Activated CD8-positive, alpha-beta memory T cell treated with anti-CD3 and anti-CD28 coated beads for 24 hours (primary cell): ENCODE results near the gene FRMD5.
A peak's percentile ranks its signal among the peaks of the same experiment; 100 is the strongest.

Experiments used
- DNase-seq: peaks from one replicate; pipeline ENCODE4 v3.0.0-alpha.2; 2020

Gene FRMD5

DNA sequence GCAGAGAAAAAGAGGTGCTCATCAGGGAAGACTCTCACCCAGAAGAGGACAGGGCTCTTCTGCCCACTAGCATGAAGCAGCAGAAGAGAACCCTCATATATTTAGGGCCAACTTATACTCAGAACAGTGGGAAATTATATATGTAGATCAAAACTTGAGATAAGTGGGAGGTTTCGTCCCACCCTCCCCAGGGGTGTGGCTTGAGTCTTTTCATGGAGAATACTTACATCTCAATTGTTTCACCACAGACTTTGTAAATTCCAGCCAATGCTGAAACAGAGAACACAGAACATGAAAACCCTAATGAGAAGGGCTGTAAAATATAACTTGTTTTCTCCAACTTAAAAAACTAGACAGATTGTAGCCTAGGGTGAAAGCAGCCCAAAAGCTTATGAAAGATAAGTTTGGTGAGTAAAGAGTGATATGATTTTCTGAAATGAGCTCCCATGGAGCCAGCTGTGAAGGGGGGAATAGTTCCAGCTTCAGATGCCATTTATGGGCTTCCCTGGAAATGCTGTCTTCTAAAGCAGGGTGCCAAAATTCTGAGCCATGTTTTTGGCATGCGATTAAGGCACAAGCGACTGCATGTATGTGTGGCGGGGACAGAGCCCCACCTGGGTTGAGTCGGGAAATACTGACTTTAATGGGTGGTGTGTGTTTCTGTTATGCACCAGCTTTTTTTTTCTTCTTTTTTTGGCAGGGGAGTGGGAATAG, 275.4 kb downstream of the FRMD5 start:
- no peak for DNase-seq

DNA sequence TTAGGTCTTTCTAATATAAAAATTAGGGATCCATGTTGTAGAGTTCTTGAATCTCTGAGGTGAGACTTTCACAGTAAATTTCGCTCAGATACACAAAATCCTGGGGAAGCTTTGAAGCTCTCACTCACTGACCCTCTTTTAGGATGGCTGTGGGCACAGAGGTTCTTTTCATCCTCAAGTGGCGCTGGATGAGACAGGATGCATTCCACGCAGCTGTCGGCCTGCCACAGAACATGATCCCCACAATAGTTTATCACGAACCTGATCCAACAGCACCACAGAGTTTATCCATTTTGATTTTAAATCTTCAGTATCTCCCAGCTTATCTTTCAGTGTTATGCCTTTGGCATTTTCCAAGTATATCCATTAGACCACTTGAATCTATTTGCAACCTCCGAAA, 276.4 kb downstream of the FRMD5 start:
- no peak for DNase-seq

DNA sequence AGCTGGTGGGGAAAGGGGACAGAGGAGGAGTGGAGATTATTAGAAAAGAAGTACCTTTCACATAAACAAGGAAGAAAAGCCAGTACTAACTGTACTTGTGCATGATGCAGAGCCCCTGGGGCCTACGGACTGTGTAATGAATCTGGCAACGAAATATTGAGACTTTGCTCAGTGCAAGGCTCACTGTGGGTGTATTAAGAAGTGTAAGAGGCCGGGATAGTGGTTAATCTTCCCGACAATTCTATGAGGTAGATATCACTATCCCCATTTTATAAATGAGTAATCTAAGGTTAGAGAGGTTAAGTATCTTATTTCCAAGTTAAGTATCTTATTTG, 278.8 kb downstream of the FRMD5 start:
- DNase-seq: no peak

DNA sequence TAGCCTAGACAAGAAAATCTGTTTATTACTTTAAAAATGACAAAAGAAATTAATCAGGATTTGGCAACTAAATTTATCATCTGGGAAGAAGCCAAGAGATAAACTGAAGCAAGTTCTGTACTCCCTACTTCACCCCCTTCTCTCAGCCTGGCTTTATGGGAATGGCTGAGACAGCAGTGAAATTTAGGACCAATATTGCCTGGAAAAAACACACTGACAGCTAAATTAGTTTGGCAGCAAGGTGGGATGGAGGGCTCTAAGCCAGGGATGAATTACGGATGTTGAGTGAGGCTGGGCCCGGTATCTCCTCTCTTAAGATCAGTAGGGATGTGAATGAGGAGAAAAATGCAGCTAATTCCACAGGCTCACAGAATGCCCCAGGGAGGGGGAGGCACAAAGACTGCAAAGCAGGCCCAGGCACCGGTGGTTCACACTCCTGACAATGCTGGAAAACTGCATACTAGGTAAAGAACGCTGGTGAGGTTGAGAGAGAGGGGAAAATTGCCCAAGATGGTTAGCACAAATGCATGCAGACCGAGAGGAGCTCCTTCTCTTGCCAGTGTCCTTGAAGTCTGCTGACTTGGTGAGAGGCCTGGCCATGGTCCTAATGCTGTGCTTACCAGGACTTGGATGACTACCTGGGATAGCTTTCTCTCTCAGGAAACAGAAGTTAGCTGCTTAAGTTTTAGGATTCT, 279.3 kb downstream of the FRMD5 start:
- DNase-seq: no peak

DNA sequence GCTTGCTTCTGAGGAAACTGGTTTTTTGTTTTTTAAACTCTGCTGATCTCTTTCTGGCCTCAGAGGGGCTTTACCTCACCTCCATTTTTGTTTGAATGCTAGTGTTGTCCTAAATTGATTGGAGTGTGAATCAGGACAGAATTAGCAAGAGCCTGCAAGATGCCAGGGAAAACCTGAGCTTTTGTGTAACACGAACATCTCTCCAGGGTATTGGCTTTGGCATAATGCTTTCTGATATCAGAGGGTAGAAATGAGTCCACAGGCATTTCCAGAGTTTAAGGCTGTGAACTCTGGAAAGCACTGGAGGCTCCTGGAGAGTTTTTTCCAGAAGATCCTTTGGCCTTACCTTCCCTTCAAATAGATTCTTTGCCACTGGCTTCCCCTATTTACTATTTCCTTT, 281.1 kb downstream of the FRMD5 start:
- DNase-seq: no peak

DNA sequence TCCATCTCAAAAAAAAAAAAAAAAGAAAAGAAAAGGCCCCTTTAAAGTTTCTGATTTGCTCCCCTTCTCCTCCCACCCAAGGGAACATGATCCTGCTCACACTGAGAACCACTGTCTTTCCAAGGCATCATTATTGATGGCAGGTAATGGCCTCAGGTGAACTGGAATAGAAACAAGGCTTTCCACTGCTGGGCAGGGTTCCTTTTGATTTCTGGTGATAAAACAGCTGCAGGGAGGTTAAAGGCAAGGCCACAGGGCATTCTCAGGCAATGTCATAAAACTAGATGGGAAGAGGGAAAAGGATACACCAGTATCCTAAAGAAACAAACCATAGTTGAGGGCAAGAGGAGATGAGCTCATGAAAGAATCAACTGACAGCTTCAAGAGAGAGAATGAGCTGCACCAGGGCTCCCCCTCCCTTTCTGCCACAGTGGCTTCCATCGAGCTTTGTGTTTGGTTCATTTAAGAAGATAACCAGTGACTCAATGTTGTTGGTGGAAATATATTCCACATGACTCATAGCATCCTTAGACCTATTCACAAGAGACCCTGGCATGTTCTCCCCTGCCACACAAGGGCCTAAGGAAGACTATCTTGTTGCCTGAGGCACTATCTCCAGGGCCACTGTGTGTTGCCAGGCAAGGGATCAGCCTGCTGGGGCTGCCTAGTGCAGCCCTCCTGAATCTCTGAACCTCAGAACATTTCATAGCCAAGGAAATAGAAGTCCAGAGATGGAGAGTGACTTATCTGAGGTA, 281.9 kb downstream of the FRMD5 start:
- no peak for DNase-seq

DNA sequence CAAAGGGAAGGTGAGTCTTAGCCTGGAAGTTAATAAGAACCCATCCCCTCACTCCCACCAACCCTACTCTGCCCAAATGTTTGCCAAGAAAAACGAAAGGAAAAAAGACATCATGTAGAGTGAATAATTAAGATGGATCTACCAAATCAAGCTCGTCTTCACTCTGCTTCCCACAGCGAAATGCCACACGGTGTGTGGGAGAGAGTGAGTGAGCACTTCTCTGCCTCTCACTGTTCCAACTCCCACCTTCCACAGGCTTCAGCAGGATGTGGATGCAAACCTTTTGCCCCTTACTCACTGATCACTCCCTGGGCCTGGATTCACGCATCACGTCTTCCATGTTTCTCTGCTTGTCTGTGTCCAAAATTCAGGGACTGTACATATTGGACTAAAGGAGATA, 282.9 kb downstream of the FRMD5 start:
- DNase-seq: no peak

DNA sequence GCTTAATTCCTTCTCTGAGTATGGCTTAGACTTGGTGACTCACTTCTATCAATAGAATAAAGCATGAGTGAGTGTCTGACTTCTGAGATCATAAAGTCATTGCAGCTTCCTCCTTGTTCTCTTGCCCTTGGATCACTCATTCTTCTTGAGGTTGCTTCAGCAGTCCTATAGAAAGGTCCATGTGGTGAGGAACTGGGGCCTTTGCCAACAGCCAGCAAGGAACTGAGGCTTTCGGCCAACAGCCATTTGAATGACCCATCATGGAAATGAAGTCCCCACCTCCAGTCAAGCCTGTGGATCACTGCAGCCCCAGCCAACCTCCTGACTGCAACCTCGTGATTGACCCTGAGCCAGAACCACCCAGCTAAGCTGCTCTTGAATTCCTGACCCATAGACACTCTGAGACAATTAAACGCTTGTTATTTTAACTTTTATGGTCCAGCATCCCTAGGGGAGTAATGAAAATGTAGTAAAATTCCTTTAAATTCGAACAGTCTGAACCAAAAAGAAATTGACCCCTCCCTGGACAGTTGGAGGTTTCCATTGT, 283.8 kb downstream of the FRMD5 start:
- no peak for DNase-seq

DNA sequence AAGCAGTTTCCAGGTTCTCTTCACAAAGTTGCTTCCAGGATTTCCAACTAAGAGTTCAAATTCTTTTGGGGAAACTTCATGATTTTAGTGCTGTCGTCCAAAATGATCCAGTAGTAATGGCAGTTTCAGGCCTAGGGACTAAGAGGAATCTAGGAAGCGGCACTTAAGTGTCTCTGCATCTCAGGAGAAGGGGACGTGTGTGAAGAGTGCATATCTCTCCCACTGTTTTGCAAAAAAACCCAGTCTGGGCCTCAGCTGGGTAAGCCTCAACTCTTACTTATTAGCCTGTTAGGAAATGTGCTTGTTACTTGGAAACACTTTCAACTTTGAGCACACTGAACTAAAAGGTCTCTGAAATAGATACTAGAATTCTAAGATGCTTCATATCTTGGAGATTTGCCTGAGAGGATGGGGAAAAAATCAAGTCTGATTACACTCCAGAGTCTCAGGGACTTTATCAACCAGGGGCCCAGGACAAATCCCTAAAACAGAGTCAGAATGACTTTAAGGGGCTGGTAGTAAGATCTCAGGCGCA, 286.5 kb downstream of the FRMD5 start:
- no peak for DNase-seq

DNA sequence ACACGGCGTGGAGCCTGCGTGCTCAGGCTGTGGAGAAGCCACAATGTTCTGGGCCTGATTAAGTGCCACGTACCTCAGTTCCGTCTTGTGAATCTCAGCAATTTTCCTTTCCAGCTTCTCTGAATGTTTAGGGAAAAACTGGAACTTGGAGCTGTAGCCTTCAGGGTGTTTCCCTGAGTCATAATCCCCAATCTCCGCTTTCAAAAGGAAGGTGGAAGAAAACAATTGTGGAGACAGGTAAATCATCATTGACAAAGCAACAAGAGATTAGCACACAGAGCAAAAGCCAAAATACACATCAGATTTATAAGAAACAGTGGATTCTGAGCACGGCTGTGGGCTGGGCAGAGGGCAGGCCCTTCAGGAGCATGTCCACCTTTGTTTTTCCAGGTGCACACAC, 289.3 kb downstream of the FRMD5 start:
- no peak for DNase-seq

DNA sequence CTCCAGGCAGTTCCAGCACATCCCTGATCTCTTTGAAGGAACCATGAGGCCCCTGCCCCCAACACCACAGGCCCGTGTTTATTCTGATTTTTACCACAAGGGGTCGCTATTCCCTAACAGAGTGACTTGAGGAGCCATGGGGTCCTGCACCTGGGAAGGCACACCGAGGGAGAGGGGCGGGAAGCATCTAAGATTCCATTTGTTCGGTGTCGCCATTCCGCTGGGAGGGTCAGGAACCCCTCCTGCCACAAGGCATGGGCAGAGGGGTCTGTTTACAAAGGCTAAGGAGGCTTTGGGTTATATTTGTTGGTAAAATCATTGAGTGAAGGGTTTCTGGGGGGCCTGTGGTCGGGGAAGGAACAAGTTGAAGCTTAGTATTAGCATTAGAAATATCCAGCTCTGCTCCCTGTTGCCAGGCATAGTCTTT, 291.2 kb downstream of the FRMD5 start:
- DNase-seq: peak; percentile 74

DNA sequence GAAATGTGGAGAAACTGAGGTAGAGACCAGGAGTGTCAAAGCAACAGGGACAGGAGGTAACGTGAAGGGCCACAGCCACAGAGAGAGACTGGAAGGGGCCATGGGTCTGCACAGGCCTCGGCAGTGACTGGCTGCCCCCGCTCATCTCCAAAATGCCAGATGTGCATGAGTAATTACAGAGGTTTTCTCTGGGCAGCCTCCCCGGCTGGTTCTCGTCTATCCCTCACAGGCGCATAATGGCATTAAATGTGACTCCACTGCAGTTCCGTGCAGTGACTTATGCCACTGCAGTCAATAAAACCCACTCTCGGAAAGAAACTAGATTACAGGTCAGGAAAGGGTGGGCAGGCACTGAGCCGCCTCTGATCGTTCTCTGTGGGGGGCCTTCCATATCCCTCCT, 293.6 kb downstream of the FRMD5 start:
- no peak for DNase-seq

DNA sequence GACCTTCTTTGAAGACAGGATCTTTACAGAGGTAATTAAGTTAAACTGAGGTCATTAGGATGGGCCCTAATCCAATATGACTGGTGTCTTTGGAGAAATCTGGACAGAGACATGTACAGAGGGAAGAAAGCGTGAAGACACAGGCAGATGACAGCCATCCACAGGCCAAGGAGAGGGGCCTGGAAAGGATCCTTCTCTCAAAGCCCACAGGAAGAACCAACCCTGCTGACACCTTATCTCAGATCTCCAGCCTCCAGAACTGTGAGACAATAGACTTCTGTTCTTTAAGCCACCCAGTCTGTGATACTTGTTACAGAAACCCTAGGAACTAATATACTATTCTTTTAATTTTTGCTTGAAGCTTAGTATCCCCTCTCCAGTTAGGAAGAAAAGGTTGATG, 294.1 kb downstream of the FRMD5 start:
- DNase-seq: no peak

DNA sequence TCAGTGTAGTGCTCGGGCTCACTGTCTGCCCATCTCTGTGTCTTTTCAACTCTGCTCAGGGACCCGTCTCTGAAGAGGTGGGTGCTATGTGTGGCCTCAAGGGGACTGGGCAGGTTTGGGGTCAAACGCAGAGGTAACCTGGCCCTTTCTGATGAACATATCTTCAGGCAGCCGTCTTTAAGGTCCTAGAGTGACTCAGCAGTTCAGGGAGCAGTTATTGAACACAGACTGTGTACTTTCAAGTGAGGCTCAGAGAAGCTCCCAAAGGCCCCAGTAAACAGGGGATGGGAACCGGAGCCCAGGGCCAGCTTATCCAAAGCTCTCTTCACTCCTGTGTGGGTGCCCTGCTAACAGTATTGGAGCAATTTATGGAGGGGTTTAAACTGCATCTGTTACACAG, 295.1 kb downstream of the FRMD5 start:
- no peak for DNase-seq

DNA sequence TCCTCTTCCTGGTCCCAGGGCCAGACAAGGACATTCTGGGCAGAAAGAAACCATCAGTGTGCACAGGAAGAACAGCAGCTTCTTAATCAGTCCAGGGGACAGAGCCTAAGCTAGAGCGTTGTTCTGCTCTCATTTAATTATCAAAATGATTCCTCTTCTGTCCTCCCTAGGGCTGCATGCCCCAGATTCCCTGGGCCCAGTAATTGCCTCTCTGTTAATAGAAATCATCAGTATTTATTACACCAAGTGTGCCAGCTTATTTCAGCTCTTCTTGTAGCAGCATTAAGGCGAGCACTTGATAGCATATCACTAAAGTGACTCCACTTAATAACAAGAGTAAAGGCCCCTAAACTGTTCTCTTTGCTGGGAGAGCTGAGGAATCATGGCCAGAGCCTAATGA, 296.2 kb downstream of the FRMD5 start:
- no peak for DNase-seq

DNA sequence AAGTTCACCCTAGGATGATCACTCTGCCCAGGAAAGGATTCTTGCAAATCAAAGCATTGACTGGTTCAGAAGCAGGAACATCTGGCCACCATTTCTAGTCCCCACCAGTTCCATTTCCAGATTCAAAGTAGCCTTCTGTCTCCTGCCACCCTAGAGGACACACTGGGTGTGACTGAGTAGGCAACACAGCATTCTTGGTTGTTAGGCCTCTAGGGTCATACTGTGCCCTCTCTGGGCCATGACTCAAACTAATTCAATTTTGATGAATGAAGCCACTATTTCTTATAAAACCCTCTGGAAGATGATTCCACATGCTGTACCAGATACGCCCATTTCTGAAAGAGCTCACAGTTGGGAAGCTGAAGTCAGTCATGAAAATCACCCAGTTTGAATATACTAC, 298.5 kb downstream of the FRMD5 start:
- no peak for DNase-seq

DNA sequence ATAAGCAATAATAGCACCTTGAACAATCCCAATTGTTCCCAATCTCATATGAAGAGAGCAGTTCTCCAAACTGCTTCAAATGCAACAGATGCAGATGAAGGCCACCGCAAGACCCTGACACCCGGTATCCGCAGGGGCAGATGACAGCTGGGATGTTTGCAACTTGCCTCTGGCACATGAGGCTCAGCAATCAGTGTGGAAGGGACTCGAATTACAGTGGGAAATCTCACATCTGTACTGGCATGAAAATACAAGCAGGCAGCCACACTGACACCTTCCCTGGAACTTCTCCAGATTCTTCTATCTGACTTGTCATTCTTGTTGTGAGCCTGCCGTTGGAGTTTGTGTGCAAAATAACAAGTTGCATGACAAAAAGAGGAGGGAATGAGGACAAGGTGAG, 299.5 kb downstream of the FRMD5 start:
- no peak for DNase-seq

DNA sequence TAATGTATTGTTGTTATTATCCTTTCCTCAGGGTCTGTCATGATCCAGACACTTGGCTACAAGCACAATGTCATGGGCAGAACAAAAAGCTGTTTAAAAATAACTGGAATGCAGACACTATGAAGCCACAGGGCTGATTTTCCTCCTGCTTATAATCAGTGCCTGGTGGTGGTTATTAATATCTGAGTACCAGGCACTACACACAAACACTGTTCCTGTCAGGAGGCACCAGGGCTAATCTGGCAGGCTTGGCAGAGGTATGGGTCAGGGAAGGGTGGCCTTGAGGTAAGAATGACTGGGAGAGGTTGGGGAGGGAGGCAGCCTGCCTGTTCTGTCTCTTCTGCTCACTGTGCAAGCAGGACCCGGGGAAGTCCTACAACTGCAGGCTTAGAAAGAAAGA, 301.1 kb downstream of the FRMD5 start:
- no peak for DNase-seq

DNA sequence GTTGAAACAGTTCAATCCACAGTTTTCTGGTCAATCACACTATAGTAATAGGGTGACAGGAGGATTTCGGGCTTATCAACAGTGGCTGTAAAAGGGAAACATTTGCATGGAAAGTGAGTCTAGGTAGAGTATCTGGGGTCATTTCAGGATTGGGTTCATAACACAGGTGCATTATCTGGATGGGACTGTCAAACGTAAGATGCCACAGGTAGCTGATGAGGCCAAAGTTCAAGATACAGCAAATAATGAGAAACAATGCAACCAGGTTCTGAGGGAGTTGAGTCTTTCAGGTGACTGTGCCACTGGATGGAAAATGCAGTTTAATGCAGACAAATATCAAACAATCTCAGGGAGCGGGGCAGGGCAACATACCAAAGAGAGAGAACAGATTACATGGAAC, 306.0 kb downstream of the FRMD5 start:
- no peak for DNase-seq

DNA sequence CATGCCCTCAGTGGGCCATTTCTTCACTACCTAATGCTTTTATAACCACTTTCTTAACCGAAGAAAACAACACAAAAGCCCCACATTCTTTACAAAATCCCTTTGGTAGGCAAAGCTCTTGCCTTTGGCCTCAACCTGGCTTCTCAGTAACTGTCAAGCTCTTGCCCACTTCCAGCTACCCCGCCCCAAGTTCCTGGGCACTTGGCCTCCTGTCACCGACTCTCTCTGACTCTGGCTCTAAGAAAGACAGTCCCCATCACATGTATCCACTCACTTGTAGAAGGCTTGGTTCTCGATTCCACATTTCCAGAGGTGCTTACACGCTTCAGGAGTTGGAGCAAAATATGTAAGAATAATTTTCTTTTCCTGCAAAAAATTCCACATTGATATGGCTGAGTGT, 307.2 kb downstream of the FRMD5 start:
- no peak for DNase-seq

DNA sequence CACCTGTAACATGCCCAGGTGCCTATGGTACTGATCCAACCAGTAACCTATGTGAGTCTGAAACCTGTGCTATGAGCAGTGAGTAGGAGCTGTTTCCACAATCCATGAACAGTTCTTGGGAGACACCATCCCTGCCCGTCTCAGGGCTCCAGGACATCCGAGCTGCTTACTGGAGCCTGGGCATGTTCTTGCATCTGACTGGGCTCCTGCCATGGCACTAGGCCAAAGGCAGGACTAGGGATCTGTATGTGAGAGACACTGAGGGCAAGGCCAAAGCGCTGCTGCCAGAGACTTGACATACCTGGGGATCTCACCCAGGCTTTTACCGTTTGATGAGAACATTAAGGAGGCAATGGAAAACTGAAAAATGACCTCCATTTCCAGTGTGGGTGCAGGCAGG, 308.5 kb downstream of the FRMD5 start:
- DNase-seq: no peak

DNA sequence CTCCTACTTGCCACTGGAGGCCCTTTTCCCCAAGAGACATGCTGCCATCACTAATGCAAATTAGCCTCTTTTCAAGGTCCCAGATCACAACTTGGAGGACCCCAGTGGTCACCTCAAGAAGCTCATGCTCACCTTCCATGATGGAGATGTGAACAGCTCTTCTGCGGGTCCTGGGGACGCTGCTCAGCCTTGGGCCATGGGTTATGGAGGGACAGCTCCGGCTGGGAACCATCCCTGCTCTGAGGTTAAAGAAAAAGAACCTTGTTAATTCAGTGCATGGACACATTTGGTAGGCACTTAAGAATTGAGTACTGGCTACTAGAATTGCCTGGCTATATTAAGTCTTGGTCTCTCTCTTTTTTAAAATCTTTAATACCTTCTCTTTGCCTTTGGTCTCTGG, 311.5 kb downstream of the FRMD5 start:
- DNase-seq: no peak

DNA sequence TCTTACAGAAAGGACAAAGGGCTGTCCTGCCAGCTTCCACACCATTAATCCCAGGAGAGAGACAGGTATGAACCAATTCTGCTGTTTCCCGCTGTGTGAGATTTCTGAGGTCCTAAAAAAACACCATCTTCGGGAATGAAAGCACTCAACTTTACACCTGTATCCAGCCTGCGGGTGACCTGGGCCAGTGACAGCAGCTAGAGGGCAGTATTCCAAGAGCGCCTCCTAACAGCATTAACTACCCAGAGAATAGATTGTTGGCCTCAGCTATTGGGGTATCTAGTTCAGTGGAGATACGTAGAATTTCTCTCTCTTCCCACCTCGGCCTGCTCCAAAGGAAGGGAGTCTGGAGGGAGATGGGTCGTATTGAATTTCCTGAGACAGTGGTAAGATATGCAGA, 313.1 kb downstream of the FRMD5 start:
- no peak for DNase-seq

DNA sequence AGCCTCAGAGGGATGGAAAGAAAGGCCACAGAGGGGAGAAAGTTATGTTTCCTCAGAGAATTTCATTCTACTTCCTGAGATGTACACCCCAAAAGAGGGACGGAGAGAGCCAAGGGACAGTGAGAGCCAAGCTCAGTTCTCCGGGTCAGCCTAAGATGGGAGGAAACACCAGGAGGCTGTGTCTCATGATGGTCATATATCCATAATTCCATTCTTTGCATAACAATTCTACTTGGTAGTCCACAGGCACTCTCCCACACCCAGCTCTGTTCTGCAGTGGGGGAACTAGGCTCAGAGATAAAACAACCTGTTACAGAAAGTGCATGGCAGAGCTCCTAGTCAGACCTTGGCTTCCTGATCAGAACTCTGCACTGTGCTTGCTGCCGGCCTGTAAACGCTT, 313.8 kb downstream of the FRMD5 start:
- DNase-seq: no peak
